GM06990 (cell line): ENCODE results near the gene NINJ1.
A peak's percentile ranks its signal among the peaks of the same experiment; 100 is the strongest.

Experiments used
- DNase-seq: peaks from one replicate; pipeline ENCODE4 v3.0.0-alpha.2; 2011; ENCODE audit not compliant: insufficient read length; ENCODE audit errors: extremely low read depth
- H3K27me3 ChIP-seq: replicated peaks from 2 replicates; pipeline ENCODE4 v1.6.0; 2011; ENCODE audit warnings: low read length; ENCODE audit not compliant: control insufficient read depth, insufficient read depth
- H3K36me3 ChIP-seq: 2 replicates; pipeline ENCODE4 v1.5.1; 2011; ENCODE audit warnings: low read length; ENCODE audit not compliant: control insufficient read depth, insufficient read depth
- H3K4me3 ChIP-seq: replicated peaks from 2 replicates; pipeline ENCODE4 v1.5.1; 2011; ENCODE audit warnings: low read depth, mild to moderate bottlenecking, control low read depth, low read length
- TF ChIP-seq, protein P1 (sequence below): IDR thresholded peaks from 2 replicates; pipeline ENCODE4 v1.5.1; 2011; ENCODE audit warnings: low read length, control low read depth, mild to moderate bottlenecking, inconsistent platforms; ENCODE audit not compliant: insufficient read depth, poor library complexity, severe bottlenecking

The NINJ1 gene, protein sequence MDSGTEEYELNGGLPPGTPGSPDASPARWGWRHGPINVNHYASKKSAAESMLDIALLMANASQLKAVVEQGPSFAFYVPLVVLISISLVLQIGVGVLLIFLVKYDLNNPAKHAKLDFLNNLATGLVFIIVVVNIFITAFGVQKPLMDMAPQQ

DNA sequence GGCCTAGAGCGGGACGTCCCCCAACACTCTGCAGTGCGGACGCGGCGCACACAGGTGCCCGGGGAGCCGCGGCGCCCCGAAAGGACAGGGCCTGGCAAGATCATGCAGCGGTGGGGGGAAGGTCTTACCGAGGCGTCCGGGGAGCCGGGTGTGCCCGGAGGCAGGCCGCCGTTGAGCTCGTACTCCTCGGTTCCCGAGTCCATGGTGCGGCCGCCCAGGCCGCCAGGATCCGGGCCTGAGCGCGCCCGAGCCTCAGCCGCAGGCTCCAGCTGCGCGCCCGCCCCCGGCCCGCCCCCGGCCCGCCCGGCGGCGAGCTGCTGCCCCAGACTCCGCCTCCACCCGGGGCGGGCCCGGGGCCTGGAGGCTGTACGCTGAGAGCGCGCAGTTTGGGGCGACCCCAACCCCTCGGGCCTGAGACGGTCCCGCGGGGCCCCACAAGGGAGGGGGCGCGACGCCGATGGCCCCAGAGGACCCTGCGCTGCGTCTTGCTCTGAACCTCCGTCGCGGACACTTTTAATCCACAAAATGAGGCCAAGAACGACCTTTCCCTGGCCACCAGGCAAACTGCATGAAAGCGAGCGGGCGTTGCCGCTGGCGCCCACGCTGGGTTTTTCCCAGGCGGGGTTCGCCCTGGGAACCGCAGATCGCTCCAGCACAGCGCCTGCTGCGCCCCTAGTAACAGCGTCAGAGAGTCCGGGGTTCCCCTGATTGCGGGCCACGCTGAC is at the start of gene NINJ1:
Gene NINJ1, minus strand, starts transcription at position 237 of the 725 bp plus-strand sequence. Its CDS starts 34 bp downstream, at position 203.
- no peaks in the 10 kb centered on the region for H3K27me3 ChIP-seq
- no peaks in the 10 kb centered on the region for H3K36me3 ChIP-seq
- H3K4me3 ChIP-seq, result peak within 1 kb of the TSS; percentile 77
- TF ChIP-seq, protein P1, sequence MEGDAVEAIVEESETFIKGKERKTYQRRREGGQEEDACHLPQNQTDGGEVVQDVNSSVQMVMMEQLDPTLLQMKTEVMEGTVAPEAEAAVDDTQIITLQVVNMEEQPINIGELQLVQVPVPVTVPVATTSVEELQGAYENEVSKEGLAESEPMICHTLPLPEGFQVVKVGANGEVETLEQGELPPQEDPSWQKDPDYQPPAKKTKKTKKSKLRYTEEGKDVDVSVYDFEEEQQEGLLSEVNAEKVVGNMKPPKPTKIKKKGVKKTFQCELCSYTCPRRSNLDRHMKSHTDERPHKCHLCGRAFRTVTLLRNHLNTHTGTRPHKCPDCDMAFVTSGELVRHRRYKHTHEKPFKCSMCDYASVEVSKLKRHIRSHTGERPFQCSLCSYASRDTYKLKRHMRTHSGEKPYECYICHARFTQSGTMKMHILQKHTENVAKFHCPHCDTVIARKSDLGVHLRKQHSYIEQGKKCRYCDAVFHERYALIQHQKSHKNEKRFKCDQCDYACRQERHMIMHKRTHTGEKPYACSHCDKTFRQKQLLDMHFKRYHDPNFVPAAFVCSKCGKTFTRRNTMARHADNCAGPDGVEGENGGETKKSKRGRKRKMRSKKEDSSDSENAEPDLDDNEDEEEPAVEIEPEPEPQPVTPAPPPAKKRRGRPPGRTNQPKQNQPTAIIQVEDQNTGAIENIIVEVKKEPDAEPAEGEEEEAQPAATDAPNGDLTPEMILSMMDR, result peak; percentile 3
- peak; percentile 88 for DNase-seq

DNA sequence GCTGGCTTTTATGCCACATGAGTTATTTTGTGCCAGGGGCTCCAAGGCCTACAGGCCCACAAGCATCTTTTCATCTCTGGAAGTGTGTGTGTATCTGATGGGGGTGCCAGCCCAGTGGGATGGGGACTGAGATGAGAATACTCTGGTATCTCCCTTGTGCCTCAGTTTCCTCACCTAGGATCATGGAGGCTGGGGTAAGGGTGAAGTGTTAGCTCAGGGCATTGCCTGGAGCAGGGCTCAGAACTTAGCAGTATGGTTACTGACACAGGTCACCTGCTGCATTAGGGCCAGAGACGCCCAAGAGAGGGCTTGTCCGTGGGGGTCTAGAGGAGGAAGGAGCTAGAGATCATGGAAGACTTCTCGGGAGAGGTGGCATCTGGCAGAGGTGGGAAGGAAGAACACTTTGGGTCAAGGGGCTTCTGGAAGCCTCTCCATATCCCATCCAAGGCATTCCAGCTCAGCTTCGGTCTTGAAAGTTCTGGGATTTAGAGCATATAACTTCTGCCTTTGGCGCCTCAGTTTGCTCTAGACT is 49.1 kb upstream of the NINJ1 start:
- H3K27me3 ChIP-seq, result peaks cover 2% of the 10 kb centered on the region
- DNase-seq, result no peak
- TF ChIP-seq, protein P1, result no peak
- H3K36me3 ChIP-seq, result no peaks in the 10 kb centered on the region
- no peak overlapping the region for H3K4me3 ChIP-seq

DNA sequence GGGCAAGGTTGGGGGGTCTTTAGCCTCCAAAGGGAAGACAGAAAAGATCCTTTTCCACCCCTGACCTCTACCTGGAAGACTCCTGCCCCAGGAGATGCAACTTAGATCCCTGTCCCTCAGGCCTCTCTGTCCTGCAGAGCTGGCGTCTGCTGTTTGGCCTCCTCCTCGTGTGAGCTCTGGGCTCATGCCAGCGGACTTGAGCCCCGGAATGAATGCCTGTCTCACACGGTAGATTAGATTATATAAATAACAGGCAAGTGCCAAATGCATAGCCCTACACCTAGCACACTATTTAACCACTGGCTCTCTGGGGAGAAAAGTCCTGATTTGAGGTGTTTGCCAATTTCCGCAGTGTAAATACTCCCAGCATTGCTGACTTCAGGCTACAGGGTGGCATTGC is 48.5 kb upstream of the NINJ1 start:
- Histone ChIP-seq H3K36me3 (no peaks in the 10 kb centered on the region), H3K4me3 (no peak overlapping the region), H3K27me3 (peaks cover 2% of the 10 kb centered on the region)
- no peak for DNase-seq
- TF ChIP-seq, protein P1, result no peak

DNA sequence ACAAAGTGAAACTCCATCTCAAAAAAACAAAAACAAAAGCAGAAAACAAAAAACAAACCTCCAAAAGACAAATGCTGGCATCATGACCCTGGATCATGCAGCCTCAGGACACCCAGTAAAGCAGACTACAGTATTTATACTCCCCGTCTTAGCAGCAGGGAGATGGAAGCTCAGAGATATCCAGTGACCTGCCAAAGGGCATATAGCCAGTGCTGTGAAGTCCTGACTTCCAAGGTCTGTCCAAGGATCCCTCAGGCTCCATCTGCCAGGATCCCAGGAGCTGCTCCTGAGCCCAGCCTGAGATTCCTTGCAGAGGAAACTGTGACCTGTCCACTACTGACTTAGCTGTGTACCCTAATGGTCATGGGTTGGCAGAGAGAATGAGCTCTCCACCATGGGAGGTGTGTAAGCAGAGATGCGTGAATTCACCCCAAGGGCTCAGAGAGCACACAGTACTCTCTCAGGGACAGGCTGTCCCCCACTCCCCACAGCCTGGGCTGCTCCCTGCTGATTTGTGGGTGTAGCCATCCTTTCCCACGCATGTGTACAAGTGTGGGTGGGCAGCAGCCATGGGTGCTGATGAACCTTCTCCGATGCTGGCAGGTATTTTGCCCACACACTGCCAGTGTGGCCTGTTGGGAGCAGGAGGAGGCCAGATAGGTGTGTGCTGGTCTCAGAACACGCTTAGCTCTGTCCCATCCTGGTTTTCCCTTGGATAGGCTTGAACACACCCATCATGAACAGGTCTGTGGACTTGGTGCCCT is 47.8 kb upstream of the NINJ1 start:
- Histone ChIP-seq H3K4me3 (no peak overlapping the region), H3K27me3 (peaks cover 2% of the 10 kb centered on the region), H3K36me3 (no peaks in the 10 kb centered on the region)
- DNase-seq, result no peak
- TF ChIP-seq, protein P1, result no peak

DNA sequence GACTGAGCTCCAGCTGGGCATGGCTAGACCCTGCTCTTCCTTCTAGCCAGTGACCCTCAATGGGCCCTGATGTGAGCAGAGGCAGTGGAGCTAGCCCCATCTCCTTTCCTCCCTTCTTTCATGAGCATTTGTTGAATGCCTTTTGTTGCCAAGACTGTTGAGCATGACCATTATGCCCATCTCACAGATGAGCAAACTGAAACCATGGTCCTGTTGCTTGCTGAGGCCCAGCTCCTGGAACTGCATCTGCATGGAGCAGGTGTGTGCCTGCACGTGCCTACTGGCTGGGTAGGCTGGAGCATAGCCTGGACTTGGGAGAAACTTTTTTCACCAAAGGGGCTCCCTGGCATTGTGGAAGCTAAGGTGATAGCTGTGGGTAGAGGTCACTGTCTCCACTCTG is 46.9 kb upstream of the NINJ1 start:
- peaks cover 2% of the 10 kb centered on the region for H3K27me3 ChIP-seq
- TF ChIP-seq, protein P1, result no peak

More for the DNA sequence above, 46.9 kb upstream of the NINJ1 start:
- no peaks in the 10 kb centered on the region for H3K36me3 ChIP-seq
- H3K4me3 ChIP-seq, result no peak overlapping the region
- DNase-seq, result no peak
